ENCODE measurements around the gene AIRE.
"Not testable (repeated sequence)": the region's sequence is repeated elsewhere in the genome, so short reads cannot be mapped to it uniquely, and the experiment has no call there.

AIRE gene

DNA sequence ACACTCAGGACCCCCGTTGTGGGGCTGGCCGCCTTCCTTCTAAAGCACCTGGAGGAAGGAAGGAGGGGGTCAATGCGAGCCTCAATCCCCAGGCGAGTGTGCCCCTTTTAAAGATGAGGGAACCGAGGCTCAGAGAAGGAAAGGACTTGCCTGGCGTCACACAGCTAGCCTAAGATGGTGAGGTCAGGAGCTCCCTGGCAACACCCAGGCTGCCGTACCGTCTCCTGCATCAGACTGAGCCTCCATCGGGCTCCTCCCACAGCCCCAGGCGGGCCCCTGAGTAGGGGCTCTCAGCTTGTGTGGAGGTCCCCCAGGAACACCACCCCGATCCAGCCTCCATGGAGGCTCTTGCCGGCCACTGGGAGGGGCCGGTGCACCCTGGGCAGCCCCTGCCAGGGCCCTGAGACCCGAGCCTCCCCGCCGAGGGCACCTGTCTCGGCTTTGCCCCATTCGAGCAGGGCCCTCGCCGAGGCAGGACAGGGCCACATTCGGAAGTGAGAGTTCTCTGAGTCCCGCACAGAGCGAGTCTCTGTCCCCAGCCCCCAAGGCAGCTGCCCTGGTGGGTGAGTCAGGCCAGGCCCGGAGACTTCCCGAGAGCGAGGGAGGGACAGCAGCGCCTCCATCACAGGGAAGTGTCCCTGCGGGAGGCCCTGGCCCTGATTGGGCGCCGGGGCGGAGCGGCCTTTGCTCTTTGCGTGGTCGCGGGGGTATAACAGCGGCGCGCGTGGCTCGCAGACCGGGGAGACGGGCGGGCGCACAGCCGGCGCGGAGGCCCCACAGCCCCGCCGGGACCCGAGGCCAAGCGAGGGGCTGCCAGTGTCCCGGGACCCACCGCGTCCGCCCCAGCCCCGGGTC is at the start of gene AIRE:
Gene AIRE (plus strand): TSS at position 739 of the 855 bp plus-strand sequence. CDS start 131 bp downstream, outside the sequence.
- DNase-seq = no peak

DNA sequence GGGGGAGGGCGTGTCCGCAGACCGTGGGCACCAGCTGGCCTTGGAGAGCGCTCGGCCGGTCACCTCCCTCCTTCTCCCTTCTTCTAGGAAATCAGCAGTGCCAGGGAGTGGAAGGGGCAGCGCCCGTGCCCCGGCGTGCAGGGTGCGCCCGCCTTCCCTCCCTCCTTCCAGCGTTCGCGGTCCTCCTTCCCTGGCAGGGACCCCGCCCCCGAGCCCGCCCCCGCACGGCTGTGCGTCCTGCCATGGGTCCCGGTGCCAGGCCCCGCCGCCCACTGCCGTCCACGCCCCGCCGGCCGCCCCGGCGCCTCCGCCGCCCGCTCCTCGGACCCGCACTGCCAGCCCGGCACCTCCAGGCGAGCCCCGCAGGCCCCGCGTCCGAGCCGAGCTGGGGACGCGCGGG is 45.3 kb upstream of the AIRE start:
- DNase-seq = not testable (repeated sequence)

DNA sequence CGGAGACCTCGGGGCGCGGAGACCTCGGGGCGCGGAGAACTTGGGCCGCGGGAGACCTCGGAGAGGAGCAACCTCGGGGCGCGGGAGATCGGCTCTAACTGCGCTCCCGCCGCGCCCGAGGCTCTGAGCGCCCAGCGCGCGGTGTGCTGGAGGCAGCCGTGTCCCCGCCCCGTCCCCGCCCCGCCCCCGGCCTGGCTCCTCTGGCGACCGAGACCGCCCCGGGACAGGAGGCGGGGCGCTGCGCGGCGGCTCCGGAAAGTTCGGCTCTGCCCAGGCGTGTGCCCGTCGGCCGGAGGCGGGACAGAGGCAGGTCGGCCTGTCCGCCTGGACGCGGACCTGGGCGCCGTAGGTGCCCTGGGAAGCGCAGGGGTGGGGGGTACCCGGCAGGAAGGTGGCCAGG is 44.8 kb upstream of the AIRE start, which contains the start of gene ICOSLG:
Gene ICOSLG (minus strand): TSS at position 102 of the 400 bp plus-strand sequence. CDS start 126 bp downstream, outside the sequence.
- not testable (repeated sequence) for DNase-seq

DNA sequence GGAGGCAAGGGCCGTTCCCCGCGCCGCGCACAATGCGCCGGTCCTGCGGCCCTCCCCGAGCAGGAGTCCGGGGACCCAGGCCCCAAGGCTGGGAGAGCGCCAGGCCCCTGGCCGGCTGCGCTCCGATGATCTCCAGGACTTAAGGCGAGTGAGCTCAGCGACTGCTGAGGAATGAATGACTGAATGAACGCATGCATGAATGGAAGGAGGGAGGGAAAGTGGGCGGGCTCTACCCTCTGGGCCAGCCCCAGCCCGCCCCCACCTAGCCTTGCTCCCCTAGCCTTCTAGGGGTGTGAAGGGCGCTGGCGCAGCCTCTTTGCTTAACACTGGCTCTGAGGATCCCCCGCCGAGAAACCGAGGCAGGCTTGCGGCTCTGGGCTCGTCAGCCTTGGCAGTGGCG is 44.4 kb upstream of the AIRE start:
- DNase-seq = not testable (repeated sequence)

DNA sequence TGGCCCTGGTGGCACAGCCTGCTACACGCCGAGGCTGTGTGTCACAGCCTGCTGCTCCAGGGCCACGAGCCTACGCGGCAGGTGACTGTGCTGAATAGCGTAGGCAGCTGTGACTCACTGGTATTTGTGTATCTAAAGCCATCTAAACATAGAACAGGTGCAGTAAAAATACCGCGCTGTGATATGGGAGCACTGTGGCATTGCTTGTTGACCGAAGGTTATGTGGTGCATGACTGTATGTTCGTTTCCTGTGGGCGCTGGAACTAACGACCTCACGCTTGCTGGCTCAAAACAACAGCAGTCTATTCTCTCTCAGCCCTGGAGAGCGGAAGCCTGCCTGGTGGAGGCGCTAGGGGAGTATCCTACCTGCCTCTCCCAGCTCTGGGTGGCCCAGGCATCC is 41.7 kb upstream of the AIRE start:
- not testable (repeated sequence) for DNase-seq

DNA sequence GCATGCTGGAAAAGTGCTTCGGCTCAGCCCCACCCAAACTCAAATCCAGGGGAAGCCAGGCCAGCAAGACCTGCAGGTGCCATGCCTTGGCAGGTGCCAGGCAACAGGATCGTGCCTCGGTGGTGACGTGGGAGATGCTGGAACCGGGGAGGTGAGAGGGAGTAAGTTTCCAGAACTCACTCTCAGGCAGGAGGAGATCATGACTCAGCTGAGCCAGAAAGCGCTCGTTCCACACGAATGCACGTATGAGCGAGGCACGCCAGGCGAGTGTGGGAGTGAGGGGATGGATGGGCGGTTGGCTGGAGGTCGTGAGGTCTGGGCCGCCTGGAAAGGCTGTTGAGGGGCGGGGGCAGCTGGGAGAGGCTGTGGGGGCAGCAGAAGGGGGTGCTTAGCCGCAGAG is 37.8 kb upstream of the AIRE start:
- DNase-seq = not testable (repeated sequence)

DNA sequence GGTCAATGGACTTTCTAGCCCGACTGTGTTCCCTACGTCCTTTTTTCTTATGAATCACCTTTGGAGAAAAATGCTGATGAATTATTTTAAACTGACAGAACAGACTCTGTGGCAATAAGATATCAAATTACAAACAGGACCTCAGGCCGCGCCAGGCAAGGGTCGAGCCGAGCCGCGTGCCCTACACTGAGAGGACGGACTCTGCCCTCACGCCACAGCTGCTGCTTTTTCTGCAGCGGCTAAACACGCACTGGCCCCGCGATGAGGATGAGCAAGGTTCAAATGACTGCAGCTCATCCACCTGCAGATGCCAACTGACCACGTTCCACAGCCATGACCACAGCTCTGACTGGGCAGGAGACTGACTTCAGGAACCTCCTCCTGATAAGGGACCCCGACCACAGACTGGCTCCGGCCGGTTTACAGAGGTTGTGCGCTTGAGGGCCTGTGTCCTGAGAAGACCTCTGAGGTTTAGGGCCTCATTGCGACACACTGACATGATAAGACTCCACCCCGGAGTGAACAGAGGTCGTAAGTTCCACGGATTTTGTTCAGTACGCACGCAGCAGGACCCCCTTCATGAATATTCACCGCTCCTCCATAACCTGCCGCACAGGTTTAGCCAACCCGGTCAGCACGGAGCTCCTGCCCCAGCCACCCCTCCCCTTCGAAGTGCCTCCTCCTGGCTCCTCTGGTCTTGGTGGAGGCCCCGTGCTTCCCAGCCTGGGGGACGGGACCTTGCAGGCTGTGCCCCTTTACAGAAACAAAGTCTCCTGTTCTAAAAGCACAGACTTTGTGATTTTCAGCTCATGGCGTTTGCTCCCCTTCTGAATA is 36.3 kb upstream of the AIRE start:
- DNase-seq = not testable (repeated sequence)

DNA sequence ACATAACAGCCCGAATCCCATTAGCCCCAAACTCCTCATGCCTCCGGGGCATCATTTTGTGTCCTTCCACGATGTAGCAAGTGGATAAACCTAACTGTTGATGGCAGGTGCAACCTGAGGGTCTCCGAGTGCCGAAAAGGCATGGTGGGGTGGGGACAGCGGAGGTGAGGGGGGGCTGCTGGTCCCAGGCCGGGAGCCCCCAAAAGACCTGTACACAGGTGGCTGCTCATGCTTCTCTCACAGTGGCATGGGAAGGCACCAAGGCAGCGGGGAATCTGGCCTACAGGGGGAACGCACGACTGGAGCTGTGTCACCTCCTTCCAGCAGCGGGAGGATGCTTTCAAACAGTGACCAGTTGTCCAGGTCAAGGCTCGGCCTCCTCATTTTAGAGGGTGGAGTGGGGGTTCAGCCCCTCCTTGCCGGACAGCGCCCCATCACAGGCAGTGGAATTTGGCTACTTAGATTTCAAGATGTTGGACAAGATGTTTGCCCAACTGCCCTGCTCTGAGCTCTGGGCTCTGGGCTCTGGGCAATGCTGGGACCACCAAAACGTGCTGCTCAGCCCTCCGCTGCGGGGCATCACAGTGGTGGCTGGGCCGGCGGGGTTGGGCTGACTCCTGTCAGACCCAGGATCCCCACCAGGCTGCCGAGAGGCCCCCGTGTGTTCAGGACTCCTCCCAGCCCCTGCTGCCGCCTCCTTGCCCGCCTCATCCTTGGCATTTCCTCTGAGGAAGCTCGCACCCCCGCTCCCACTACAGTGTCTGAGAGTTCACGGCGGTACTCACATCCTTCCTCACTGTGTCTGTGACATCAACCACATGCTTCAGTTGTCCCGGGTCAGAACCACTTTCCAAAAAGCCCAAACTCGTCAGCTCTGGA is 31.6 kb upstream of the AIRE start:
- DNase-seq = no peak

DNA sequence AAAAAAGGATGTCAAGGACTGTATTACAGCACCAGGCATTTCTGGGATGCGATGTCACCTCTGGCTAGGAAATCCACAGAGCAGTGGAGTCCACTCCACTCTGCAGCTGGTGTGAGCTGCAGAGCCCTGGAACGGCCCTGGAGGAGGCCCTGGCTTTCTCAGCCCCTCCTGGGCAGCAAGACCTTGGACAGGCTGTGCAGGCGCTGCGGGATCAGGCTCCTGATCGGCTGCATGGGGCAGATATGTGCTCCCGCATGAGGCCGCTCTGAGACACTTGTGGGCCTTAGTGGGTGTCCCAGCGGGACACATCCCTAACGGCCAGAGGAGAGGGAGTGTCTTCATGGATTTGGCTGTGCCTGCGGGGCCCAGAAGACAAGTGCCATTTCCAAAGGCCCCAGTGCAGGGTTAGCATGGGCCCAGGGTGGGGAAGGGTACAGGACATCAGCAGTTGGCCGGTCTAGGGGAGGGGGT is 30.1 kb upstream of the AIRE start:
- DNase-seq = no peak

DNA sequence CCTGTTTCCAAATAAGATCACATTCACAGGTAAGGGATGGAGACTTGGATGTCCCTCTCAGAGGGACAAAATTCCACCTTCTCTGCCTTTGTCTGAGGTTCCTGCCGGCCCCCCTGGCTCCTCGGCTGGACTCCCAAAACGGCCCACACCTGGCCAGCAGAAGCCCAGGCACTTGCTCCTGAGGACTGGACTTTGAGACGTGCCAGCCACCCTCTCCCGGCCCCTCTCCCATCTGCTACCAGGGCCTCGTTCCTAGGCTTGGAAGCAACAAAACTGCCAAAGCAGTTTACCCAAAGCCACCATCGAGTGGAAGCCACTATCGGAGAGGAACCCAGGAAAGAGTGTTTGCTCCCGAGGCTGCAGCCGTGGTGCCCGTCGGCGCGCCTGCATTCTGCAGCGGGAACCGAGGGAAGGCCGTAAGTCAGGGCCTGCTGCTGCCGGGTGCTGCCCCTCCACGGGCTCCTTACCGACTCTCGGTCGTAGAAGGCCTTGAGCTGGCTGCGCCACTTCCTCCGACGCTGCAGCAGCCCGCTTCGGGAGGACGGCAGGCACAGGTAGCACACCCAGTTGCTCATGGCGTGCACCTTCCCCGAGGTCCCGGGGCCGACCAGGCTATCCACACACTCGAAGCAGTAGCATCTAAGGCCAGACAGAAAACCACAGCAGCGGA is 27.5 kb upstream of the AIRE start:
- DNase-seq = no peak

DNA sequence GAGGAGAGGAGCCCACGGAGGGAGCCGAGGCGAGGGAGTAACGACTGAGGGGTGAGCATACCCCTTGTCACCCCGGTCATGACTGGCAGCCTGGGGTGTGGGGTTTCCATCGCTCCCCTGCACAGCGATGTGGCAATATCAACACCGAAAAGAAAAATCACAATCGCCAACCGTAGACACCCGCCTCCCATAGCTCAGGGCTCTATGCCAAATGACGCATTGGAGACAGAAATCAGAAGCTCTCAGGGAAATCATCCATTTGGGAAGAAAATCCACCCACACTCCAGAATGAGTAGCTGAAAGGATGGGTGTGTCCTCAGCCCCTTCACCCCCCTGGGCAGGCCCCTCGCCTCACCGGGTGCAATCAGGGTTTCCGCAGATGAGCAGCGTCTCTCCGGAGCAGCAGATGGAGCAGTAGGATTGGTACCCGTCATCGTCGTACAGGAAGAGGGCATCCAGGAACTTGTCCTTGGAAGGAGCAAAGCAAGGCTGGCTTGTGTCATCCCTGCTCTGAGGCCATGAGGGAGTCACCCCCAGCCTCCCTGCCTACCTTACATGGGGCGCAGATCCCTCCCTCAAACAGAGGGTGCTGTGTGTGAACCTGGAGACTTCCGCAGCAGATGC is 26.5 kb upstream of the AIRE start:
- no peak for DNase-seq

DNA sequence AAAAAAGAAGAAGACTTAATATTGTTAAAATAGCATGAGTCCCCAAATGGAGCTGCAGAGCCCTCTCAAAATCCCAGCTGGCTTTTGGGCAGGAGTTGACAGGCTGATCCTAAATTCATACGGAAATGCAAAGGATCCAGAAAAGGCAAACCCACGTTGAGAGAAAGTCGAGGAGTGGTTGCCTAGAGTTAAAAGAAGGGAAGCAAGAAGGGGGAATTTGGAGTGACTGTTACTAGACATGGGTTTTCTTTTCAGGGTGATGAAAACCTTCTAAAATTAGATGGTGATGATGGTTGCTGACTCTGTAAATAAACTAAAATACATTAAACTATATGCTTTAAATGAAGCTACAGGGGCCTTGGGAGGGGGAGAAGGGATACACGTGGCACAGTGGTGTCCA is 25.6 kb upstream of the AIRE start:
- DNase-seq = no peak

DNA sequence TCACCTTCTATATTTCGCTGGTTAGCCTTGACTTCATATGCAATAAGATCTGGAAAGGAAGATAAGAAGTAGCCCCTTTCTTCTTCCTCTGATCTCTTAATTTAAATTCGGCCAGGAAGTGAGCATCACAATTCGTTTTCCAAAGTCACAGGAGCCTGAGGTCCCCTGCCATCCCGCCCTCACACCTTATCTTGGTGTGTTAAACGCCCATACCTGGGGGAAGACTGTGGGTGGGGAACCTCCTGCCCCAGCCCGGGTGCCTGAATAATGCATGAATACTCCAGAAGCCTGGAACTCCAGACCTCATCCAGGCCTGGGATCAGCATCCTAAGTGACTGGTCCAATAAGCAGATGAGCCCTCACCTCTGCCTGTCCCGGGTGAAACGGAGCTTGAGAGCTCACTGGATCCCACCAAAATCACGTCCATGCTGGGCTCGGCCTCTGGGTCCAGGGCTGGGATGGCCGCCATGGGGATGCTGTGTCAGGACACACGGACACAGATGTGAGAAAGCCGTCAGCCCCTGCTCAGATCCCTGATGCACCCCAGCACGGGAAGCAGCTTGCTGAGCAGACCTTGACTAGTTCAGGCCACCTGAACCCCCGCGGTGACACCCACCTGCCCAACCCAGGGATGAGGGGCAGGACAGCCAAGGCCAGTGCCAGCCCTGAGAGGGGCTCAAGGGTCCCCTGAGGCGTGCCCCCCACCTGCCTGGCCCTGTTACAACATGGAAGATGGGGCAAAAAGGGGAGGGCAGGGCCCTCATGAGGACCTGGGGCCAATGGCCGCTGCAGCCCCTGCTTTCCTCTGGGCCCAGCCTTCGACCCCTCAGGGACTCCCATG is 24.7 kb upstream of the AIRE start:
- DNase-seq = no peak

DNA sequence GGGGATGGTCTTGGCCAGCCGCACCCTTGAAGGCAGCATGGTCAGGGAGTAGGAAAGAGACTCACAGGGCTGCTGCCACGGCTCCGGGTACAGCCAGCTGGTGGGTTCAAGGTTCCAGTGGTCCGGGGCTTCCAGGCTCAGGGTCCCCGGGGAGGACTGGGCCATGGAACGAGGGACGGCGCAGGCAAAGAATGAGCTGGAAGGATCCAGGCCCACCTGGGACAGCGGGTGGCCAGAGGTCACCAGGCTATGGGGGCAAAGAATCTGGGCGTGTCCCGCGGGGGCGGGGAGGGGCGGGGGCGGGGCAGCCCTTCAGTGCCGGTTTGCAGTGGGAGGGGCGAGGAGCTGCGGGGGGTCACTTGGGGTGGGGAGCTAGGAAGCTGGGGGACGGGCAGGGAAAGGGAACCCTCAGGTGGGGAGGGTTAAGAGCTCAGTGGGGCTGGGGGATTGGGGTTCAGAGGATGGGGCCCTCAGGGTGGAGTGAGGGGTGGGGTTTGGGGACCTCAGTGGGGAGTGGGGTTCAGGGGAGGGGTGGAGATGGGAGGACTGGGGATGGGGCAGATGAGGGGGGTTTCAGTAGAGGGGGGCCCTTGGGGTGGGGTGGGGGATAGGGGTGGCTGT is 23.9 kb upstream of the AIRE start, which contains the start of gene DNMT3L:
Gene DNMT3L (minus strand): TSS at position 223 of the 621 bp plus-strand sequence. CDS start 638 bp downstream, outside the sequence.
- DNase-seq = no peak

DNA sequence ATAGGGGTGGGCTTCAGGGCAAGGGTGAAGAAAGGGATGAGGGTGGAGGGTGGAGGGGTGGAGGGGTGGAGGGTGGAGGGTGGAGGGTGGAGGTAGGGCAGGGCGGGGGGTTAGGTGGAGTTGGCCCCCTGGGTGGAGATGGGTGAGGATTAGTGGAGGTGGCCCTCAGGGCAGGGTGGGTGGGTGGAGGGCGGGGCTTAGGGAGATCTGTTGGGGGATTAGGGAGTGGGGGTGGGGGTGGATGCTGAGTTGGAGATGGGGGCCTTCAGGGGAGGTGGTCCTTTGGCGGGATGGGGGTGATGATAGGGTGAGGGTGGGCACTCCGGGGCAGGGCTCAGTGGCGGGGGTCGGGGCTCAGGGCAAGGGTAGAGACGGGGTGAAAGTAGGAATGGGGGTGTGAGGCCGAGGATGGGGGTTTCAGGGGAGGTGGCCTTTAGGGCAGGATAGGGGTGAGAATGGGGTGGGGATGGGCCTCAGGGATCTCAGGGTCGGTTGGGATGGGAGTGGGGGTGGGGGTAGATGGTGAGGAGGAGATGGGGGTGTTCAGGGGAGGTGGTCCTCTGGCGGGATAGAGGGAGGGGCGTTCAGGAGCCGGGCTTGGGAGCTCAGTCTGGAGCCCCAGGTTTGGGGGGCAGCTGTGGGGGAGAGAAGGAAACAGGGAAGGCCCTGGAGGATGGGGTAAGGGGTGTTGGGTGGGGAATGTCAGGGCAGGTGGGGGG is 23.2 kb upstream of the AIRE start:
- DNase-seq = no peak

DNA sequence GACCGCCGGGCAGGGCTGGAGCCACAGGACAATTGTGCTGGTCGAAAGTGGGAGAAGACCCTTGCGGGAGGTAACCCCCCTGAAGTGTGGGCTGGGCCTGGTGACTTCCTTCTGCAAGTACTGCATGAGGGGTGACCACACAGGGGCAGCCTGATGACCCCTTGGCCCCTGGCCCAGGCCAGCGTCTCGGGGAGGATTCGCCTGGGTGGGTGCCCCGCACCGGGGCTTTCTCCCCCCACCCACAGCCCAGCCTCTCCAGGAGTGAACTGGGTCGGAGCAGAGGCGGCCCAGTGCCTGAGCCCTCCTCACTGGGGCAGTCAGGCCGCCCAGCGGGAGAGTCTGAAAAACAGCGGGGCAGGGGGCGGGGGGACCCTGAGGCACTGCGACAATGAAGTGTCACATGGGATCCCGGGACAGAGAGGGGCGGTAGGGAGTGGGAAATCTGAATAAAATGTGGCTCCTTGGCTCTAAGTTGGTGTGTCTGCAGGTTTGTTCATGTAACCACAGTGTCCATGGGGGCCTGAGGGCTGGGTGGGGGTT is 22.4 kb upstream of the AIRE start:
- no peak for DNase-seq

DNA sequence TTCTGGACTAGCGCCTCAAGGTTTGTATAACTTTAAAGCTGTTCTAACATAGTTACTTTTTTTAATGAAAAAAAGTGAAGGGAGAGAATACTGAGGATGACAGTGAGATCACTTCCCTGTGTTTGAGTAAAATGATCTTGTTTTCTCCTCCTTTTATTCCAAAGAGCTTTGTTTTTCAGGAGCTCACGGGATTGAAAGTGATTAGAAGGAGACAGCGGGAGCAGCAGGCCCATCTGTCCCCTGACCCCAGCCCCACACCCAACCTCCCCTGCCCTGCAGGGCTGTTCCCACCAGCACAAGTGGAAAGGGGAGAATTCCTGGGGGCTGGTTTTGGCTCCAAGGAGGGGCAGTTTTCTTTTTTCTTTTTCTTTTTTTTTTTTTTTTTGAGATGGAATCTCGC is 21.9 kb upstream of the AIRE start:
- no peak for DNase-seq

DNA sequence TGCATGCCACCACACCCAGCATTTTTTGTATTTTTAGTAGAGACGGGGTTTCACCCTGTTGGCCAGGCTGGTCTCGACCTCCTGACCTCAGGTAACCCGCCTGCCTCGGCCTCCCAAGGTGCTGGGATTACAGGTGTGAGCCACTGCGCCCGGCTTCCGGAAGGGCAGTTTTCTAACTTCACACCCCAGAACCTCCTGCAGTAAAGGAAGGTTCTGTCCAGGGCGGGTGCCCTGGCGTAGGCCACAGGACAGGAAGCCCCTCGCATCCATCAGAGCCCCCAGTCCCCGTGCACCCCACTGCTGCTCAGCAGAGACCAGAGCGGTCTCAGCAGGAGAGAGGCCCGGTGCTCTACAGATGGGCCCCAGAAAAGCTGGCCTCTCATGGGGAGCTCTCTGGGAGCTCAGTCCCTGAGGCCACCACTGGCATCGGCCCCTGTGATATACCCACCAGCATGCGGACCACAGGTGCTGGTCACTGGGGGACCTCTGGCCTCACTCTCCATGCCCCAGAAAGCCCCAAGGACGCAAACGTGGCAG is 19.9 kb upstream of the AIRE start:
- DNase-seq = no peak

All from NCI-H2107 (cell line).